ENCODE data around the gene ZNF831. TPM values are rescaled to one million over a fixed set of nuclear protein-coding genes. Genes with fewer than 3 reads are reported as not detected.

ZNF831 gene
- total RNA-seq, 1 donor from 2014 or later: not detected

- H3K4me1 Mint-ChIP-seq (ENCODE audit: unreplicated experiment): peaks cover 6% of the 10 kb centered on the region
- H3K27ac Mint-ChIP-seq (ENCODE audit: unreplicated experiment): no peak overlapping the region
- TF ChIP-seq CTCF (IDR thresholded peaks at IDR 0.05): no peak
- H3K4me3 Mint-ChIP-seq (ENCODE audit: unreplicated experiment): no peak overlapping the region
- no peak for DNase-seq (ENCODE audit: extremely low spot score, unreplicated experiment)
- H3K36me3 Mint-ChIP-seq (ENCODE audit: unreplicated experiment): no peaks in the 10 kb centered on the region
- H3K27me3 Mint-ChIP-seq (ENCODE audit: unreplicated experiment): peaks cover 4% of the 10 kb centered on the region
- H3K9me3 Mint-ChIP-seq (ENCODE audit: unreplicated experiment): peaks cover 2% of the 10 kb centered on the region
These were observed 14.7 kb upstream of the ZNF831 start for GRCh38 chr20:59148701-59149493.

GRCh38 chr20:59149678-59150504, 13.7 kb upstream of the ZNF831 start:
- TF ChIP-seq CTCF (IDR thresholded peaks at IDR 0.05): no peak
- H3K27me3 Mint-ChIP-seq (ENCODE audit: unreplicated experiment): peaks cover 4% of the 10 kb centered on the region
- no peak for DNase-seq (ENCODE audit: extremely low spot score, unreplicated experiment)

GRCh38 chr20:59150821-59151251, 12.8 kb upstream of the ZNF831 start:
- H3K4me1 Mint-ChIP-seq (ENCODE audit: unreplicated experiment): peaks cover 6% of the 10 kb centered on the region
- no peak for TF ChIP-seq CTCF (IDR thresholded peaks at IDR 0.05)
- no peaks in the 10 kb centered on the region for H3K9me3 Mint-ChIP-seq (ENCODE audit: unreplicated experiment)
- no peak for DNase-seq (ENCODE audit: extremely low spot score, unreplicated experiment)
- no peaks in the 10 kb centered on the region for H3K36me3 Mint-ChIP-seq (ENCODE audit: unreplicated experiment)
- no peak overlapping the region for H3K4me3 Mint-ChIP-seq (ENCODE audit: unreplicated experiment)
- no peak overlapping the region for H3K27ac Mint-ChIP-seq (ENCODE audit: unreplicated experiment)
- H3K27me3 Mint-ChIP-seq (ENCODE audit: unreplicated experiment): peaks cover 4% of the 10 kb centered on the region

More at GRCh38 chr20:59149678-59150504, 13.7 kb upstream of the ZNF831 start:
- Mint-ChIP-seq H3K36me3 (ENCODE audit: unreplicated experiment) (no peaks in the 10 kb centered on the region), H3K4me1 (ENCODE audit: unreplicated experiment) (peaks cover 6% of the 10 kb centered on the region), H3K9me3 (ENCODE audit: unreplicated experiment) (no peaks in the 10 kb centered on the region), H3K27ac (ENCODE audit: unreplicated experiment) (no peak overlapping the region), H3K4me3 (ENCODE audit: unreplicated experiment) (no peak overlapping the region)

- peaks cover 6% of the 10 kb centered on the region for H3K4me1 Mint-ChIP-seq (ENCODE audit: unreplicated experiment)
- H3K27me3 Mint-ChIP-seq (ENCODE audit: unreplicated experiment): peaks cover 4% of the 10 kb centered on the region
- no peak overlapping the region for H3K4me3 Mint-ChIP-seq (ENCODE audit: unreplicated experiment)
- no peak for TF ChIP-seq CTCF (IDR thresholded peaks at IDR 0.05)
- H3K9me3 Mint-ChIP-seq (ENCODE audit: unreplicated experiment): no peaks in the 10 kb centered on the region
- no peak overlapping the region for H3K27ac Mint-ChIP-seq (ENCODE audit: unreplicated experiment)
- DNase-seq (ENCODE audit: extremely low spot score, unreplicated experiment): no peak
- H3K36me3 Mint-ChIP-seq (ENCODE audit: unreplicated experiment): no peaks in the 10 kb centered on the region
These were observed 12.2 kb upstream of the ZNF831 start for GRCh38 chr20:59151391-59151790.

GRCh38 chr20:59151820-59152219, 11.8 kb upstream of the ZNF831 start:
- Mint-ChIP-seq H3K4me3 (ENCODE audit: unreplicated experiment) (no peak overlapping the region), H3K27me3 (ENCODE audit: unreplicated experiment) (peaks cover 4% of the 10 kb centered on the region), H3K27ac (ENCODE audit: unreplicated experiment) (no peak overlapping the region), H3K36me3 (ENCODE audit: unreplicated experiment) (no peaks in the 10 kb centered on the region), H3K9me3 (ENCODE audit: unreplicated experiment) (no peaks in the 10 kb centered on the region), H3K4me1 (ENCODE audit: unreplicated experiment) (peaks cover 6% of the 10 kb centered on the region)
- no peak for DNase-seq (ENCODE audit: extremely low spot score, unreplicated experiment)
- no peak for TF ChIP-seq CTCF (IDR thresholded peaks at IDR 0.05)

Data from osteocyte (in vitro differentiated cells).